Measurements from ENCODE around the gene CSF1R. TPM values are rescaled to one million over a fixed set of nuclear protein-coding genes. Genes with fewer than 3 reads are reported as not detected.

CSF1R gene
- polyA plus RNA-seq, 1 of the 3 experiments (the other 2 are of a cell fraction) = 0.25 TPM

DNA sequence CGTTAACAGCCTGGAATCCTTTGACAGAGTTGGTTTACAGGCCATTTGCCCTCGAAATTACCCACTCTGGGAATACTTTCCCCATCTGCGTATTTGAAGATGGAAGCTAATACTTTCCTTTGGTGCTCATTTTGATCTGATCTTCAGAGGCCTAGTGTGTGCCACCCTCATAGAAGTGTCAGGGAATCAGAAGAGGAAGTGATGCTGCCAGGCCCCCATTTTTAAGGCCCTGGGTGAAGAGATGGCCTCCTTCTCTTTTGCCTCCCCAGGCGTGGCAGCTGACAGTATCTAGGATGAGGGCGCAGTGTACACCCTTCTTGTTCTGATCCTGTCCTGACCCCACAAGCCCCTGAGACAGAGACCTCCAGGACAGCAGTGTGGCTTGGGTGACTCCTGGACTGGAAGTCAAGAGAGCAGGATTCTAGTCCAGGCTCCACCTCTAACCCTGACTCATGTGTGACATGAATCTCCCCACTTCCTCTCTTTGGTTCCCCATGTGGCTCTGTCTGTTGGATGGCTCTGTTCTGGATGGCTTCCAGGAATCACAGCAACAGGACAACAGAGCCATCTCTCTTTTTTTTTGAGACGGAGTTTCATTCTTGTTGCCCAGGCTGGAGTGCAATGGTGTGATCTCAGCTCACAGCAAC, 27.8 kb downstream of the CSF1R start:
- ChIA-PET POLR2A (no interaction called here), CTCF (interaction anchor here (1.5 kb wide), 1 partner anchor 20 kb away, joined by 3 read pairs; no protein-coding TSS in a partner anchor)
- no peaks in the 10 kb centered on the region for H3F3A ChIP-seq (replicated peaks; ENCODE audit: insufficient read depth)
- WGBS (ENCODE audit: low lambda C conversion rate) = 63% methylated on average over 5 of the region's 6 CpGs
- no peaks in the 10 kb centered on the region for H3K27me3 ChIP-seq (ENCODE audit: insufficient read depth)
- H4K20me1 ChIP-seq (ENCODE audit: insufficient read depth) = no peaks in the 10 kb centered on the region
- no peak overlapping the region for H2AFZ ChIP-seq (ENCODE audit: low read depth)
- H3K36me3 ChIP-seq (replicated peaks in 1 of 2; ENCODE audit: control insufficient read depth in 1 of 2, insufficient read depth in 2 of 2, low read length in 1 of 2) = peaks cover 10 to 20% of the 10 kb centered on the region in 2 experiments
- H3K9ac ChIP-seq = no peak overlapping the region
- peak overlapping the region in 1 of 2 experiments; percentile 73; a peak in 3 of 4 replicates for H3K27ac ChIP-seq (ENCODE audit: low read depth in 2 of 2, low read length in 1 of 2)
- no peaks in the 10 kb centered on the region for H3K79me2 ChIP-seq (ENCODE audit: insufficient read depth)
- H3K4me1 ChIP-seq (ENCODE audit: control insufficient read depth in 1 of 2, insufficient read depth in 2 of 2, low read depth in 1 of 2, low read length in 1 of 2) = peaks cover 4 to 14% of the 10 kb centered on the region in 2 experiments; a peak in 3 of 4 replicates
- H3K9me2 ChIP-seq = no peaks in the 10 kb centered on the region
- H3K4me2 ChIP-seq = 0 out of 2 replicates have a peak overlapping the region, but pooled peaks have one; percentile 14
- H3K4me3 ChIP-seq (ENCODE audit: low read depth in 2 of 2, low read length in 1 of 2) = no peak overlapping the region
- H3K9me3 ChIP-seq = no peaks in the 10 kb centered on the region
- DNase-seq = peak; percentile 57
- TF ChIP-seq RXRA (IDR thresholded peaks at IDR 0.05; ENCODE audit: borderline replicate concordance, low read depth) (no peak), IRF3 (IDR thresholded peaks at IDR 0.05; ENCODE audit: low read depth, low read length) (no peak), TAF1 (IDR thresholded peaks at IDR 0.05; ENCODE audit: borderline replicate concordance, low read depth, low read length) (no peak), RCOR1 (IDR thresholded peaks at IDR 0.05; ENCODE audit: low read length) (no peak), YY1 (IDR thresholded peaks at IDR 0.05; ENCODE audit: low read depth) (no peak), NRF1 (IDR thresholded peaks at IDR 0.05; ENCODE audit: low read depth, low read length) (no peak), POLR2AphosphoS5 (IDR thresholded peaks at IDR 0.05; ENCODE audit: low read depth, low read length) (no peak; the same call in 1 of the 2 replicates), CHD2 (IDR thresholded peaks at IDR 0.05; ENCODE audit: low read length, partially characterized antibody) (no peak), MEF2A (IDR thresholded peaks at IDR 0.05; ENCODE audit: borderline replicate concordance, low read depth) (no peak), EZH2phosphoT487 (IDR thresholded peaks at IDR 0.05; ENCODE audit: borderline replicate concordance, low read depth) (no peak), GATA2 (CRISPR knock-in tag; IDR thresholded peaks at IDR 0.05) (no peak), FOXJ3 (CRISPR knock-in tag; IDR thresholded peaks at IDR 0.05) (no peak), SIN3A (IDR thresholded peaks at IDR 0.05; ENCODE audit: borderline replicate concordance, low read depth, low read length) (no peak), REST (IDR thresholded peaks at IDR 0.05; ENCODE audit: low read depth, low read length) (no peak), ELF1 (IDR thresholded peaks at IDR 0.05) (no peak), FOSL2 (IDR thresholded peaks at IDR 0.05; ENCODE audit: borderline replicate concordance, low read depth) (no peak), FOXM1 (IDR thresholded peaks at IDR 0.05; ENCODE audit: low read depth) (no peak), RFX5 (IDR thresholded peaks at IDR 0.05; ENCODE audit: low read length) (no peak), RAD21 (IDR thresholded peaks at IDR 0.05; ENCODE audit: low read length) (no peak)
- TF ChIP-seq, protein P1, sequence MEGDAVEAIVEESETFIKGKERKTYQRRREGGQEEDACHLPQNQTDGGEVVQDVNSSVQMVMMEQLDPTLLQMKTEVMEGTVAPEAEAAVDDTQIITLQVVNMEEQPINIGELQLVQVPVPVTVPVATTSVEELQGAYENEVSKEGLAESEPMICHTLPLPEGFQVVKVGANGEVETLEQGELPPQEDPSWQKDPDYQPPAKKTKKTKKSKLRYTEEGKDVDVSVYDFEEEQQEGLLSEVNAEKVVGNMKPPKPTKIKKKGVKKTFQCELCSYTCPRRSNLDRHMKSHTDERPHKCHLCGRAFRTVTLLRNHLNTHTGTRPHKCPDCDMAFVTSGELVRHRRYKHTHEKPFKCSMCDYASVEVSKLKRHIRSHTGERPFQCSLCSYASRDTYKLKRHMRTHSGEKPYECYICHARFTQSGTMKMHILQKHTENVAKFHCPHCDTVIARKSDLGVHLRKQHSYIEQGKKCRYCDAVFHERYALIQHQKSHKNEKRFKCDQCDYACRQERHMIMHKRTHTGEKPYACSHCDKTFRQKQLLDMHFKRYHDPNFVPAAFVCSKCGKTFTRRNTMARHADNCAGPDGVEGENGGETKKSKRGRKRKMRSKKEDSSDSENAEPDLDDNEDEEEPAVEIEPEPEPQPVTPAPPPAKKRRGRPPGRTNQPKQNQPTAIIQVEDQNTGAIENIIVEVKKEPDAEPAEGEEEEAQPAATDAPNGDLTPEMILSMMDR (IDR thresholded peaks at IDR 0.05) = no peak
- TF ChIP-seq, protein P2, sequence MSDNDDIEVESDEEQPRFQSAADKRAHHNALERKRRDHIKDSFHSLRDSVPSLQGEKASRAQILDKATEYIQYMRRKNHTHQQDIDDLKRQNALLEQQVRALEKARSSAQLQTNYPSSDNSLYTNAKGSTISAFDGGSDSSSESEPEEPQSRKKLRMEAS (IDR thresholded peaks at IDR 0.05; ENCODE audit: low read depth) = peak; percentile 86
- TF ChIP-seq, protein P3, sequence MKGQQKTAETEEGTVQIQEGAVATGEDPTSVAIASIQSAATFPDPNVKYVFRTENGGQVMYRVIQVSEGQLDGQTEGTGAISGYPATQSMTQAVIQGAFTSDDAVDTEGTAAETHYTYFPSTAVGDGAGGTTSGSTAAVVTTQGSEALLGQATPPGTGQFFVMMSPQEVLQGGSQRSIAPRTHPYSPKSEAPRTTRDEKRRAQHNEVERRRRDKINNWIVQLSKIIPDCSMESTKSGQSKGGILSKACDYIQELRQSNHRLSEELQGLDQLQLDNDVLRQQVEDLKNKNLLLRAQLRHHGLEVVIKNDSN (IDR thresholded peaks at IDR 0.05; ENCODE audit: borderline replicate concordance, low read depth) = no peak
- TF ChIP-seq, protein P4, sequence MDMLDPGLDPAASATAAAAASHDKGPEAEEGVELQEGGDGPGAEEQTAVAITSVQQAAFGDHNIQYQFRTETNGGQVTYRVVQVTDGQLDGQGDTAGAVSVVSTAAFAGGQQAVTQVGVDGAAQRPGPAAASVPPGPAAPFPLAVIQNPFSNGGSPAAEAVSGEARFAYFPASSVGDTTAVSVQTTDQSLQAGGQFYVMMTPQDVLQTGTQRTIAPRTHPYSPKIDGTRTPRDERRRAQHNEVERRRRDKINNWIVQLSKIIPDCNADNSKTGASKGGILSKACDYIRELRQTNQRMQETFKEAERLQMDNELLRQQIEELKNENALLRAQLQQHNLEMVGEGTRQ (IDR thresholded peaks at IDR 0.05; ENCODE audit: borderline replicate concordance, low read depth, low read length) = no peak
- TF ChIP-seq, protein P5, sequence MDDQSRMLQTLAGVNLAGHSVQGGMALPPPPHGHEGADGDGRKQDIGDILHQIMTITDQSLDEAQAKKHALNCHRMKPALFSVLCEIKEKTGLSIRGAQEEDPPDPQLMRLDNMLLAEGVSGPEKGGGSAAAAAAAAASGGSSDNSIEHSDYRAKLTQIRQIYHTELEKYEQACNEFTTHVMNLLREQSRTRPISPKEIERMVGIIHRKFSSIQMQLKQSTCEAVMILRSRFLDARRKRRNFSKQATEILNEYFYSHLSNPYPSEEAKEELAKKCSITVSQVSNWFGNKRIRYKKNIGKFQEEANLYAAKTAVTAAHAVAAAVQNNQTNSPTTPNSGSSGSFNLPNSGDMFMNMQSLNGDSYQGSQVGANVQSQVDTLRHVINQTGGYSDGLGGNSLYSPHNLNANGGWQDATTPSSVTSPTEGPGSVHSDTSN (IDR thresholded peaks at IDR 0.05) = no peak
